GM12878 (cell line): ENCODE measurements around the gene EFHC1. TPM values are rescaled to one million over a fixed set of nuclear protein-coding genes. Genes with fewer than 3 reads are reported as not detected.

Source experiments
- ATAC-seq: fragments of 200-7000 bp; cut with Tn5 transposase; 3 replicates; pipeline ENCODE4 v1.9.1; 2020; ENCODE audit warnings: mild to moderate bottlenecking, moderate library complexity
- BruUV-seq: library from RNA; stranded (reverse); fragments of 400-500 nt; replicated peaks from 2 replicates; lab custom pipeline; 2021; lab: Mats Ljungman, UMichigan
- CTCF ChIA-PET: fragments of 300-600 bp; sonication (Branson Sonifier 250); formaldehyde crosslinking; extraction: SDS; loops from one replicate; lab custom pipeline; 2021; ENCODE audit warnings: inconsistent platforms; lab: Yijun Ruan, JAX
- POLR2A ChIA-PET: fragments of 350-600 bp; formaldehyde crosslinking; extraction: SDS; loops from one replicate; lab custom pipeline; 2021; ENCODE audit warnings: inconsistent platforms; lab: Charles Lee
- RAD21 ChIA-PET: fragments of 300-600 bp; sonication (Branson Sonifier 250); formaldehyde crosslinking; loops from one replicate; lab custom pipeline; 2023; ENCODE audit warnings: antibody characterized with exemption; ENCODE audit not compliant: unreplicated experiment; lab: Charles Lee
- SMC1A ChIA-PET: fragments of 300-600 bp; sonication (Branson Sonifier 250); formaldehyde crosslinking; loops from one replicate; lab custom pipeline; 2023; ENCODE audit not compliant: unreplicated experiment, uncharacterized antibody; lab: Charles Lee
- DNase-seq: peaks from one replicate; pipeline ENCODE4 v3.0.0-alpha.2; 2011; ENCODE audit warnings: low read depth, low spot score
- FAIRE-seq: peaks from 3 replicates; lab custom pipeline; 2011; peaks lifted over from hg19 to GRCh38; lab: Jason Lieb, UNC
- H2AFZ ChIP-seq: 2 replicates; pipeline ENCODE4 v1.6.0; 2011; ENCODE audit warnings: low read depth, low read length, control low read depth; ENCODE audit not compliant: control insufficient read depth
- H3K27ac ChIP-seq: 2 replicates; pipeline ENCODE4 v1.5.1; 2011; ENCODE audit warnings: control low read depth; ENCODE audit not compliant: control insufficient read depth, insufficient read depth
- H3K27me3 ChIP-seq, 2 experiments: replicated peaks in 1 of 2; 2 replicates each; pipeline versions ENCODE4 v1.6.0 to v1.6.1; 2011; ENCODE audit warnings: low read length in 1 of 2; ENCODE audit not compliant: control insufficient read depth in 2 of 2, insufficient read depth in 2 of 2
- H3K36me3 ChIP-seq, 2 experiments: 2 replicates each; pipeline ENCODE4 v1.5.1; 2011; ENCODE audit warnings: low read length in 1 of 2; ENCODE audit not compliant: control insufficient read depth in 2 of 2, insufficient read depth in 2 of 2
- H3K4me1 ChIP-seq: 2 replicates; pipeline ENCODE4 v1.6.1; 2011; ENCODE audit warnings: mild to moderate bottlenecking, low read length, moderate library complexity, mixed read lengths; ENCODE audit not compliant: control insufficient read depth, insufficient read depth
- H3K4me2 ChIP-seq: 2 replicates; pipeline ENCODE4 v1.6.0; 2011; ENCODE audit warnings: control low read depth; ENCODE audit not compliant: control insufficient read depth, insufficient read depth
- H3K4me3 ChIP-seq: fragments of 200-600 bp; sonication (generic); 2 replicates; pipeline ENCODE4 v1.5.1; 2016
- H3K79me2 ChIP-seq: 2 replicates; pipeline ENCODE4 v1.6.0; 2011; ENCODE audit warnings: low read length; ENCODE audit not compliant: control insufficient read depth, insufficient read depth
- H3K9ac ChIP-seq: 2 replicates; pipeline ENCODE4 v1.8.0; 2011; ENCODE audit warnings: low read length, control low read depth, mixed read lengths; ENCODE audit not compliant: control insufficient read depth, insufficient read depth
- H3K9me3 ChIP-seq: replicated peaks from 3 replicates; pipeline ENCODE4 v1.5.1; 2011; ENCODE audit warnings: mild to moderate bottlenecking, low read length; ENCODE audit not compliant: control insufficient read depth, insufficient read depth
- H4K20me1 ChIP-seq: 2 replicates; pipeline ENCODE4 v1.6.0; 2011; ENCODE audit not compliant: control insufficient read depth, insufficient read depth
- CBFB ChIP-seq: IDR thresholded peaks from 2 replicates; pipeline ENCODE4 v1.6.1; 2016; ENCODE audit warnings: antibody characterized with exemption, low read depth
- CBX3 ChIP-seq: fragments of 200-600 bp; sonication (generic); IDR thresholded peaks from 2 replicates; pipeline ENCODE4 v1.6.1; 2016; ENCODE audit warnings: low read depth, borderline replicate concordance
- CHD1 ChIP-seq: IDR thresholded peaks from 2 replicates; pipeline ENCODE4 v1.6.1; 2012; ENCODE audit warnings: low read depth, low read length, improper control_type of control experiment
- CREB1 ChIP-seq: IDR thresholded peaks from 2 replicates; pipeline ENCODE4 v1.6.1; 2012; ENCODE audit warnings: low read depth, mild to moderate bottlenecking, inconsistent platforms
- EGR1 ChIP-seq, 2 experiments: IDR thresholded peaks; 1 replicate in 1 of 2; 2 replicates in 1 of 2; pipeline ENCODE4 v1.6.1; 2011 to 2012; ENCODE audit warnings: low read depth in 2 of 2, low read length in 2 of 2, borderline replicate concordance in 1 of 2, mild to moderate bottlenecking in 1 of 2, moderate library complexity in 1 of 2
- EP300 ChIP-seq, 2 experiments: fragments of 150-350 bp in 1 of 2; IDR thresholded peaks; 2 replicates each; pipeline ENCODE4 v1.6.1; 2011 to 2012; ENCODE audit warnings: low read depth in 2 of 2, low read length in 2 of 2, borderline replicate concordance in 1 of 2, improper control_type of control experiment in 1 of 2, inconsistent platforms in 1 of 2; ENCODE audit not compliant: control insufficient read depth in 1 of 2
- GABPA ChIP-seq: IDR thresholded peaks from 2 replicates; pipeline ENCODE4 v1.6.1; 2014; ENCODE audit warnings: antibody characterized with exemption, low read depth, mild to moderate bottlenecking, inconsistent platforms
- GATAD2B ChIP-seq: fragments of 450-650 bp; conservative IDR thresholded peaks from 2 replicates; pipeline ENCODE4 v1.6.1; 2017; ENCODE audit warnings: low read depth, mild to moderate bottlenecking, moderate library complexity
- HCFC1 ChIP-seq: fragments of 150-350 bp; IDR thresholded peaks from 2 replicates; pipeline ENCODE4 v1.6.1; 2014; ENCODE audit warnings: low read length
- HSF1 ChIP-seq: fragments of 150-350 bp; IDR thresholded peaks from 2 replicates; pipeline ENCODE4 v1.6.1; 2014; ENCODE audit warnings: mild to moderate bottlenecking, low read depth, low read length
- NFYA ChIP-seq: IDR thresholded peaks from 2 replicates; pipeline ENCODE4 v1.6.1; 2011; ENCODE audit warnings: low read depth, mild to moderate bottlenecking, low read length, improper control_type of control experiment, borderline replicate concordance
- NR2C1 ChIP-seq: fragments of 450-650 bp; IDR thresholded peaks from 2 replicates; pipeline ENCODE4 v1.6.1; 2017; ENCODE audit warnings: antibody characterized with exemption, mild to moderate bottlenecking, moderate library complexity
- SUPT20H ChIP-seq: IDR thresholded peaks from 2 replicates; pipeline ENCODE4 v1.6.1; 2011; ENCODE audit warnings: low read depth, mild to moderate bottlenecking, low read length, moderate library complexity, borderline replicate concordance; ENCODE audit not compliant: control insufficient read depth
- YY1 ChIP-seq: IDR thresholded peaks from 2 replicates; pipeline ENCODE4 v1.6.1; 2011; ENCODE audit warnings: low read depth, mild to moderate bottlenecking, low read length
- ZNF384 ChIP-seq: IDR thresholded peaks from 2 replicates; pipeline ENCODE4 v1.6.1; 2012; ENCODE audit warnings: low read depth, mild to moderate bottlenecking, low read length, improper control_type of control experiment, borderline replicate concordance
- in situ Hi-C: fragments of 300-500 bp; cut with MboI; formaldehyde crosslinking; loops from 9 replicates; pipeline ENCODE4 v1.14.3; 2018; ENCODE audit warnings: mixed read lengths
- intact Hi-C: fragments of 100-400 bp; cut with micrococcal nuclease; formaldehyde crosslinking; loops from one replicate; pipeline ENCODE4 v1.14.2; 2022; ENCODE audit not compliant: unreplicated experiment
- polyA plus RNA-seq, 11 experiments: library from polyadenylated mRNA; depleted of rRNA in 4 of 11; unstranded in 6 of 11; stranded (reverse) in 5 of 11; fragments of >200 nt; fragmentation: Nextera tagmentation in 4 of 11; fragmentation: Illumina TruSeq in 1 of 11; extraction: Ambion mirVana in 4 of 11; extraction: Trizol in 1 of 11; gene quantifications; 1 replicate in 1 of 11; 2 replicates in 10 of 11; pipeline versions ENCODE4 v1.2.1 to v1.2.3, GENCODE V29; 2011 to 2016; ENCODE audit warnings: inconsistent platforms in 2 of 11, missing spikeins in 2 of 11, low read depth in 1 of 11
- total RNA-seq, 4 experiments: library from RNA; depleted of rRNA in 3 of 4; stranded (reverse); fragments of >200 nt in 3 of 4; fragmentation: Illumina TruSeq in 1 of 4; extraction: Trizol in 1 of 4; gene quantifications; 2 replicates each; pipeline versions ENCODE4 v1.2.1 to v1.2.3, GENCODE V29; 2013 to 2021
- TF ChIP-seq, protein P1 (sequence below): fragments of 450-650 bp; IDR thresholded peaks from 2 replicates; pipeline ENCODE4 v1.6.1; 2016; ENCODE audit warnings: mild to moderate bottlenecking, moderate library complexity, borderline replicate concordance
- TF ChIP-seq, protein P2 (sequence below): IDR thresholded peaks from 2 replicates; pipeline ENCODE4 v1.6.1; 2011; ENCODE audit warnings: borderline replicate concordance, low read depth, mild to moderate bottlenecking, moderate library complexity, mixed read lengths, low read length; ENCODE audit not compliant: insufficient read depth; ENCODE audit errors: extremely low read length
- TF ChIP-seq, protein P3 (sequence below): IDR thresholded peaks from 2 replicates; pipeline ENCODE4 v1.6.1; 2011; ENCODE audit warnings: low read depth, mild to moderate bottlenecking, low read length, moderate library complexity, borderline replicate concordance; ENCODE audit errors: extremely low read depth

The EFHC1 gene
- total and polyA plus RNA-seq, 10 of the 15 experiments (the other 5 are each of a cell fraction or from before 2014, with no cell fraction given), result 5.5 to 14.5 (median 8.8) TPM

GRCh38 chr6:52426667-52427066 lies 6.5 kb downstream of the EFHC1 start:
- Histone ChIP-seq H3K4me1 (peaks cover 6% of the 10 kb centered on the region; the same call in 1 of the 2 replicates), H3K9ac (no peak overlapping the region), H4K20me1 (no peaks in the 10 kb centered on the region), H3K4me2 (no peak overlapping the region), H3K9me3 (no peaks in the 10 kb centered on the region), H2AFZ (no peak overlapping the region; the same call in 1 of the 2 replicates), H3K36me3 (no peaks in the 10 kb centered on the region), H3K27me3 (no peaks in the 10 kb centered on the region), H3K79me2 (no peaks in the 10 kb centered on the region), H3K4me3 (no peak overlapping the region), H3K27ac (no peak overlapping the region)
- intact Hi-C loops (loop anchor here (10.0 kb wide), 1 partner anchor 568 kb away; the partner anchor contains the start of gene GSTA4), in situ Hi-C loops (no loop called here)
- ChIA-PET SMC1A (interaction anchor here (0.8 to 13.5 kb wide), 2 partner anchors 69 to 148 kb away, joined by 3 to 249 read pairs; no protein-coding TSS in a partner anchor), CTCF (interaction anchor here (1.5 kb wide), 1 partner anchor 237 kb away, joined by 3 read pairs; no protein-coding TSS in a partner anchor), POLR2A (no interaction called here), RAD21 (interaction anchor here (0.9 to 1.8 kb wide), 2 partner anchors 67 to 237 kb away, joined by 3 to 4 read pairs; no protein-coding TSS in a partner anchor)
- ATAC-seq (peak; percentile 63), DNase-seq (no peak), FAIRE-seq (no peak)
- BruUV-seq, result no TSS peak
- TF ChIP-seq CHD1, result no peak
- no peak for TF ChIP-seq NFYA
- no peak for TF ChIP-seq EP300 (IDR thresholded peaks at IDR 0.05; ENCODE audit: borderline replicate concordance in 1 of 2, control insufficient read depth in 1 of 2, low read depth in 2 of 2, low read length in 2 of 2)
- no peak for TF ChIP-seq EGR1 (IDR thresholded peaks at IDR 0.05; ENCODE audit: borderline replicate concordance in 1 of 2, low read depth in 2 of 2, low read length in 2 of 2)
- TF ChIP-seq, protein P1, sequence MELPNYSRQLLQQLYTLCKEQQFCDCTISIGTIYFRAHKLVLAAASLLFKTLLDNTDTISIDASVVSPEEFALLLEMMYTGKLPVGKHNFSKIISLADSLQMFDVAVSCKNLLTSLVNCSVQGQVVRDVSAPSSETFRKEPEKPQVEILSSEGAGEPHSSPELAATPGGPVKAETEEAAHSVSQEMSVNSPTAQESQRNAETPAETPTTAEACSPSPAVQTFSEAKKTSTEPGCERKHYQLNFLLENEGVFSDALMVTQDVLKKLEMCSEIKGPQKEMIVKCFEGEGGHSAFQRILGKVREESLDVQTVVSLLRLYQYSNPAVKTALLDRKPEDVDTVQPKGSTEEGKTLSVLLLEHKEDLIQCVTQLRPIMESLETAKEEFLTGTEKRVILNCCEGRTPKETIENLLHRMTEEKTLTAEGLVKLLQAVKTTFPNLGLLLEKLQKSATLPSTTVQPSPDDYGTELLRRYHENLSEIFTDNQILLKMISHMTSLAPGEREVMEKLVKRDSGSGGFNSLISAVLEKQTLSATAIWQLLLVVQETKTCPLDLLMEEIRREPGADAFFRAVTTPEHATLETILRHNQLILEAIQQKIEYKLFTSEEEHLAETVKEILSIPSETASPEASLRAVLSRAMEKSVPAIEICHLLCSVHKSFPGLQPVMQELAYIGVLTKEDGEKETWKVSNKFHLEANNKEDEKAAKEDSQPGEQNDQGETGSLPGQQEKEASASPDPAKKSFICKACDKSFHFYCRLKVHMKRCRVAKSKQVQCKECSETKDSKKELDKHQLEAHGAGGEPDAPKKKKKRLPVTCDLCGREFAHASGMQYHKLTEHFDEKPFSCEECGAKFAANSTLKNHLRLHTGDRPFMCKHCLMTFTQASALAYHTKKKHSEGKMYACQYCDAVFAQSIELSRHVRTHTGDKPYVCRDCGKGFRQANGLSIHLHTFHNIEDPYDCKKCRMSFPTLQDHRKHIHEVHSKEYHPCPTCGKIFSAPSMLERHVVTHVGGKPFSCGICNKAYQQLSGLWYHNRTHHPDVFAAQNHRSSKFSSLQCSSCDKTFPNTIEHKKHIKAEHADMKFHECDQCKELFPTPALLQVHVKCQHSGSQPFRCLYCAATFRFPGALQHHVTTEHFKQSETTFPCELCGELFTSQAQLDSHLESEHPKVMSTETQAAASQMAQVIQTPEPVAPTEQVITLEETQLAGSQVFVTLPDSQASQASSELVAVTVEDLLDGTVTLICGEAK, result no peak
- TF ChIP-seq, protein P2, sequence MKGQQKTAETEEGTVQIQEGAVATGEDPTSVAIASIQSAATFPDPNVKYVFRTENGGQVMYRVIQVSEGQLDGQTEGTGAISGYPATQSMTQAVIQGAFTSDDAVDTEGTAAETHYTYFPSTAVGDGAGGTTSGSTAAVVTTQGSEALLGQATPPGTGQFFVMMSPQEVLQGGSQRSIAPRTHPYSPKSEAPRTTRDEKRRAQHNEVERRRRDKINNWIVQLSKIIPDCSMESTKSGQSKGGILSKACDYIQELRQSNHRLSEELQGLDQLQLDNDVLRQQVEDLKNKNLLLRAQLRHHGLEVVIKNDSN, result no peak
- TF ChIP-seq, protein P3, sequence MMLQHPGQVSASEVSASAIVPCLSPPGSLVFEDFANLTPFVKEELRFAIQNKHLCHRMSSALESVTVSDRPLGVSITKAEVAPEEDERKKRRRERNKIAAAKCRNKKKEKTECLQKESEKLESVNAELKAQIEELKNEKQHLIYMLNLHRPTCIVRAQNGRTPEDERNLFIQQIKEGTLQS, result no peak
- TF ChIP-seq HCFC1, result no peak
- TF ChIP-seq GABPA, result no peak
- no peak for TF ChIP-seq NR2C1
- no peak for TF ChIP-seq SUPT20H
- TF ChIP-seq CREB1, result no peak
- no peak for TF ChIP-seq GATAD2B
- no peak for TF ChIP-seq ZNF384
- TF ChIP-seq HSF1, result no peak
- TF ChIP-seq CBX3, result no peak
- TF ChIP-seq YY1, result no peak
- TF ChIP-seq CBFB, result no peak
